Omental fat pad (tissue), 4 donors: ENCODE results near the gene B4GAT1. TPM values are rescaled to one million over a fixed set of nuclear protein-coding genes. Genes with fewer than 3 reads are reported as not detected.

Experiments used
- ATAC-seq: fragments of 150-250 bp; one replicate; pipeline ENCODE4 v1.9.1; 2016; ENCODE audit warnings: mild to moderate bottlenecking, moderate library complexity; ENCODE audit not compliant: low FRiP score
- DNase-seq: peaks from one replicate; pipeline ENCODE4 v3.0.0-alpha.2; 2019; ENCODE audit warnings: low spot score
- small RNA-seq: library from RNA; depleted of rRNA; stranded (forward); fragments of <200 nt; gene quantifications from one replicate; pipeline ENCODE3, GENCODE V24; 2016
- total RNA-seq, 4 donors: library from RNA; depleted of rRNA; stranded (reverse); fragments of >200 nt; gene quantifications; one replicate each; pipeline ENCODE4 v1.1.0, GENCODE V29; 2016
- TF ChIP-seq, protein P1 (sequence below), 3 donors: fragments of 450-650 bp; IDR thresholded peaks; one replicate each; pipeline ENCODE4 v1.5.1; 2016 to 2017; ENCODE audit warnings: antibody characterized with exemption in 3 of 3, mild to moderate bottlenecking in 3 of 3, moderate library complexity in 2 of 3

Gene B4GAT1
- total RNA-seq, 4 donors from 2014 or later, result 13.3 to 37.1 (median 21.1) TPM

DNA sequence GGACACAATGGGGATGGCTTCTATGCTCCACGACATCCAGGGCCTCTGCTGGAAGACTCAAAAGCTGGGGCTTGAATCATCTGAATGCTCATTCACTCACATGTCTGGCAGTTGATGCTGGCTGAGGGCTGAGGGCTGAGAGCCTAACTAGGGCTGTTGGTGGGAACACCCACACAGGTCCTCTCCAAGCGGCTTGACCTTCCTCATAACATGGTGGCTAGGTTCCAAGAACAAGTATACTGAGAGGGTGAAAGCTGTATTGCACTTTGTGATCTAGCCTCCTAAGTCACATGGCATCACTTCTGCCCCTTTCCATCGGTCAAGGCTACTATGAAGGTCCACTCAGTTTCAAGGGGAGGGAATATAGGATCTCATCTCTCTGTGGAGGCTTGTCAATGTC, 48.2 kb downstream of the B4GAT1 start:
- TF ChIP-seq, protein P1, sequence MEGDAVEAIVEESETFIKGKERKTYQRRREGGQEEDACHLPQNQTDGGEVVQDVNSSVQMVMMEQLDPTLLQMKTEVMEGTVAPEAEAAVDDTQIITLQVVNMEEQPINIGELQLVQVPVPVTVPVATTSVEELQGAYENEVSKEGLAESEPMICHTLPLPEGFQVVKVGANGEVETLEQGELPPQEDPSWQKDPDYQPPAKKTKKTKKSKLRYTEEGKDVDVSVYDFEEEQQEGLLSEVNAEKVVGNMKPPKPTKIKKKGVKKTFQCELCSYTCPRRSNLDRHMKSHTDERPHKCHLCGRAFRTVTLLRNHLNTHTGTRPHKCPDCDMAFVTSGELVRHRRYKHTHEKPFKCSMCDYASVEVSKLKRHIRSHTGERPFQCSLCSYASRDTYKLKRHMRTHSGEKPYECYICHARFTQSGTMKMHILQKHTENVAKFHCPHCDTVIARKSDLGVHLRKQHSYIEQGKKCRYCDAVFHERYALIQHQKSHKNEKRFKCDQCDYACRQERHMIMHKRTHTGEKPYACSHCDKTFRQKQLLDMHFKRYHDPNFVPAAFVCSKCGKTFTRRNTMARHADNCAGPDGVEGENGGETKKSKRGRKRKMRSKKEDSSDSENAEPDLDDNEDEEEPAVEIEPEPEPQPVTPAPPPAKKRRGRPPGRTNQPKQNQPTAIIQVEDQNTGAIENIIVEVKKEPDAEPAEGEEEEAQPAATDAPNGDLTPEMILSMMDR (IDR thresholded peaks at IDR 0.05), result no peak
- ATAC-seq, result no peak
- DNase-seq, result no peak

DNA sequence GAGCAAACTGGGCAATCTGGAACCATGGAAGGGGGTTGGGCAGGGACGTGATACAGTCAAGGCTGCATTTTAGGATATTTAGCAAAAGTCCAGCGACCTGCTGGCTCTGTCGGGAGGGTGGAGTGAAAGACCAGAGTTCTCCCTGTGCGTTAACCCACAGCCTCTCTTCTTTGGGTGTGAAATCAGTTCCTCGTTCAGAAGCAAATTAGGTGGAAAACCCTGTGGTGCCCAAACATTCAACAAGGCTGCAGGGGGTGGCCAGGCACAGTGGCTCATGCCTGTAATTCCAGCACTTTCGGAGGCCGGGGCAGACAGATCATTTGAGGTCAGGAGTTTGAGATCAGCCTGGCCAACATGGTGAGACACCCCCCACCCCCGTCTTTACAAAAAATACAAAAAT, 49.8 kb downstream of the B4GAT1 start:
- TF ChIP-seq, protein P1 (IDR thresholded peaks at IDR 0.05), result no peak
- ATAC-seq, result no peak
- no peak for DNase-seq

Small RNAs within 50 kb of the gene (small RNA-seq; reads per million reads assigned to genes)
- gene RF00017 (not detected), gene RNU1-84P (not detected)

Other genes with a start within 250 kb of the B4GAT1 start
- gene KLC2, start 89.9 kb downstream of the B4GAT1 start, total RNA-seq, result 10 to 100 TPM in 2 of 4 donors, 1 to 10 TPM in 2; 9.5 to 15.9 (median 11.9) TPM
- 100 to 1,000 TPM in 1 of 4 donors, 10 to 100 TPM in 3; 74.0 to 107 (median 87.1) TPM for gene RAB1B, start 79.0 kb downstream of the B4GAT1 start, total RNA-seq
- not detected for gene CNIH2, start 69.5 kb downstream of the B4GAT1 start, total RNA-seq
- 100 to 1,000 TPM in 1 of 4 donors, 10 to 100 TPM in 3; 57.1 to 116 (median 63.4) TPM for gene YIF1A, start 58.5 kb downstream of the B4GAT1 start, total RNA-seq
- gene TMEM151A, start 55.7 kb downstream of the B4GAT1 start, total RNA-seq, result 10 to 100 TPM in 1 of 4 donors, 1 to 10 TPM in 2, not detected in 1; 1.6 to 14.8 (median 9.1) TPM
- gene CD248, start 30.6 kb downstream of the B4GAT1 start, total RNA-seq, result 100 to 1,000 TPM in 1 of 4 donors, 10 to 100 TPM in 3; 43.2 to 107 (median 70.7) TPM
- 10 to 100 TPM in 1 of 4 donors, 1 to 10 TPM in 3; 2.9 to 34.6 (median 3.6) TPM for gene RIN1, start 11.2 kb downstream of the B4GAT1 start, total RNA-seq
- 10 to 100 TPM; 36.7 to 59.2 (median 42.0) TPM for gene BRMS1, start 2.5 kb downstream of the B4GAT1 start, total RNA-seq
- gene SLC29A2, start 24.1 kb upstream of the B4GAT1 start, total RNA-seq, result 1 to 10 TPM; 2.7 to 7.4 (median 5.0) TPM
- under 1 TPM in 1 of 4 donors, not detected in 3; 0.19 TPM for gene NPAS4, start 73.4 kb upstream of the B4GAT1 start, total RNA-seq
- gene MRPL11, start 91.2 kb upstream of the B4GAT1 start, total RNA-seq, result 10 to 100 TPM; 29.2 to 38.0 (median 32.3) TPM
- gene PELI3, start 119.3 kb upstream of the B4GAT1 start, total RNA-seq, result 10 to 100 TPM in 2 of 4 donors, 1 to 10 TPM in 2; 9.2 to 16.3 (median 12.5) TPM
- 10 to 100 TPM; 13.9 to 23.9 (median 21.0) TPM for gene DPP3, start 132.8 kb upstream of the B4GAT1 start, total RNA-seq
- gene BBS1, start 163.0 kb upstream of the B4GAT1 start, total RNA-seq, result 10 to 100 TPM; 35.5 to 71.9 (median 37.9) TPM
- 10 to 100 TPM; 12.1 to 18.7 (median 13.0) TPM for gene ZDHHC24, start 198.4 kb upstream of the B4GAT1 start, total RNA-seq
- gene ACTN3, start 199.3 kb upstream of the B4GAT1 start, total RNA-seq, result not detected
- 100 to 1,000 TPM in 2 of 4 donors, 10 to 100 TPM in 2; 82.8 to 110 (median 96.5) TPM for gene CTSF, start 221.0 kb upstream of the B4GAT1 start, total RNA-seq
- under 1 TPM in 2 of 4 donors, not detected in 2; 0.19 to 0.28 TPM for gene CCDC87, start 245.4 kb upstream of the B4GAT1 start, total RNA-seq
- gene CCS, start 245.6 kb upstream of the B4GAT1 start, total RNA-seq, result 10 to 100 TPM; 19.0 to 42.4 (median 21.7) TPM